ENCODE measurements around the gene SLC6A11. TPM values are rescaled to one million over a fixed set of nuclear protein-coding genes. Genes with fewer than 3 reads are reported as not detected.

Gene SLC6A11
- total and polyA plus RNA-seq, 2 of the 13 experiments (the other 11 are each of a cell fraction or from before 2014, with no cell fraction given) = 17.9 to 34.5 TPM

GRCh38 chr3:10968401-10968800, 152.4 kb downstream of the SLC6A11 start:
- Histone ChIP-seq H3K9me3 (ENCODE audit: low read length) (no peaks in the 10 kb centered on the region), H3K4me1 (ENCODE audit: insufficient read depth, low read length) (no peaks in the 10 kb centered on the region), H4K20me1 (ENCODE audit: insufficient read depth, low read length) (no peaks in the 10 kb centered on the region), H3K4me3 (replicated peaks in 1 of 3; ENCODE audit: insufficient read depth in 1 of 3, low read depth in 2 of 3, low read length in 3 of 3) (no peak overlapping the region), H2AFZ (ENCODE audit: low read length) (no peak overlapping the region), H3K9ac (ENCODE audit: insufficient read depth, low read depth, low read length) (no peak overlapping the region), H3K27ac (ENCODE audit: extremely low read length, insufficient read depth, low read length) (no peak overlapping the region), H3K79me2 (ENCODE audit: insufficient read depth, low read length) (no peaks in the 10 kb centered on the region), H3K4me2 (ENCODE audit: low read depth, low read length) (no peak overlapping the region), H3K36me3 (replicated peaks in 1 of 2; ENCODE audit: control insufficient read depth in 1 of 2, insufficient read depth in 2 of 2, low read length in 2 of 2) (no peaks in the 10 kb centered on the region), H3K27me3 (ENCODE audit: control insufficient read depth in 1 of 2, insufficient read depth in 2 of 2, low read length in 2 of 2) (peaks cover 0 to 13% of the 10 kb centered on the region in 2 experiments; a peak in 1 of 5 replicates)
- TF ChIP-seq MED8 (CRISPR knock-in tag; IDR thresholded peaks at IDR 0.05; ENCODE audit: insufficient replicate concordance) = no peak
- no peak for TF ChIP-seq CENPT (CRISPR knock-in tag; IDR thresholded peaks at IDR 0.05; ENCODE audit: low read depth)
- TF ChIP-seq REST (IDR thresholded peaks at IDR 0.05; ENCODE audit: borderline replicate concordance in 1 of 2, low read depth in 1 of 2, low read length in 2 of 2) = no peak
- no peak for TF ChIP-seq PRMT3 (CRISPR knock-in tag; IDR thresholded peaks at IDR 0.05; ENCODE audit: borderline replicate concordance, low read depth)
- TF ChIP-seq ZNF740 (CRISPR knock-in tag; IDR thresholded peaks at IDR 0.05) = no peak
- no peak for TF ChIP-seq ZNF549 (CRISPR knock-in tag; IDR thresholded peaks at IDR 0.05)
- TF ChIP-seq MZF1 (CRISPR knock-in tag; IDR thresholded peaks at IDR 0.05; ENCODE audit: borderline replicate concordance) = no peak
- DNase-seq (ENCODE audit: low spot score) (no peak), ATAC-seq (no peak), FAIRE-seq (no peak)
- intact Hi-C loops (cut with micrococcal nuclease; ENCODE audit: unreplicated experiment) = no loop called here
- CTCF ChIA-PET (ENCODE audit: low intra/inter-chr PET ratio, low total read pairs) = no interaction called here
- no CpG with 5 or more reads among the region's 4 CpGs for WGBS (ENCODE audit: low lambda C conversion rate)
- in situ Hi-C loops (cut with HindIII; ENCODE audit: extremely low pct_ligation_motif_present, low pct_unique_long_range_greater_than_20kb) = no loop called here
- no TSS peak for BruUV-seq (replicated peaks)
- POLR2A ChIA-PET = no interaction called here

Measured in HepG2 (cell line).